Endometrial microvascular endothelial cells (primary cell): ENCODE data around the gene MARCHF9. TPM values are rescaled to one million over a fixed set of nuclear protein-coding genes. Genes with fewer than 3 reads are reported as not detected.

Experiments used
- in situ Hi-C: cut with HindIII; loops from 2 replicates; pipeline ENCODE4 v1.10.0; 2017; ENCODE audit warnings: low sequenced_read_pairs, low pct_unique_long_range_greater_than_20kb; ENCODE audit errors: inconsistent ontology term
- total RNA-seq: library from RNA; depleted of rRNA; stranded (reverse); fragments of >200 nt; gene quantifications from one replicate; pipeline ENCODE4 v1.2.3, GENCODE V29; 2015; ENCODE audit errors: inconsistent ontology term

The MARCHF9 gene
- total RNA-seq, 1 donor from 2014 or later = 0.37 TPM

- in situ Hi-C loops = no loop called here
Measured at GRCh38 chr12:57749061-57749460, 5.8 kb upstream of the MARCHF9 start.

- in situ Hi-C loops = no loop called here
Measured at GRCh38 chr12:57750561-57751431, 4.1 kb upstream of the MARCHF9 start.

- in situ Hi-C loops = no loop called here
Measured at GRCh38 chr12:57751432-57751787, 3.5 kb upstream of the MARCHF9 start.

DNA sequence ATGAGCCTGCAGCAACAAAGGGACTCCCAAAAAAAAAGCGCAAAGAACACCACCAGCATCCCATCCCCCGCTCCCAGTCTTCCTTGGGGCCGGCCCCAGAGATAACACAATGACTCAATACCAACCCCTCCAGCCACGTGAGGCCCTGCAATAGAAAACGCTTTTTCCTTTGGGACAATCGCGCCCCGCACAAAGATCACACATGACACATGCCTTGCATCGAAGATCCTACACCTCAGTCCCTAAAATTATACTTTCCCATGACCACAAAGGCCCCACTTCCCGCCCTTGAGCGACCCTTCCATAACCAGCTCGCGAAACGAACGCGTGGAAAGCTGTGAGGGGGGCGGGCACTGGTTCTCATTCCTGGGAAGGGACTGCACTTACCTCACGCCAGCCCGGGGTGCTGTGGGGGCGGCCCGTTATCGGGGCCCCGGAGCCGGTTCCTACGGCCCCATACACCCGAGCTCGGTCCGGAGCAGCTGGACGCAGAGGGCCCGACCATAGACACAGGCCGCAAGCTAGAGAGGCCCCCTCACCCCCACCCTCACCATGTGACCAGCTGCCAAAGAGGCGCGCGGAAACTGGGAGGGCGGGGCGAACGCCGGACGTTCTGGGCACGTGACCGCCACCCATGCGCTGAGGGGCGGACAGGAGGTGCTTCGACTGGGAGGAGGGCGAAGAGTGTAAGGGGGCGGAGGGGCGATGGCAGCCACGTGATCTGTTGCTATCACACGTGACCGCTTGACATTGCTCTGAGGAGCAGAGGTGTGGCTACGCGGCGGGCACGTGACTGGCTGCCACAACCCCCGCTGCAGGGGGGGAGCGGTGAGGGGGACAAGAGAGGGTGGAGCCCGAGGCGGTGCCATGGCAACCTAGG is 2.9 kb upstream of the MARCHF9 start, which contains the start of gene CDK4:
Gene CDK4 (minus strand): TSS at position 523 of the 880 bp plus-strand sequence. CDS start 593 bp downstream, outside the sequence.
- in situ Hi-C loops = no loop called here

GRCh38 chr12:57752668-57753000 is 2.3 kb upstream of the MARCHF9 start:
- in situ Hi-C loops = no loop called here

GRCh38 chr12:57753756-57754337 is 1.1 kb upstream of the MARCHF9 start:
- in situ Hi-C loops = no loop called here

GRCh38 chr12:57755194-57755453 is 221 bp downstream of the MARCHF9 start:
- in situ Hi-C loops = no loop called here

DNA sequence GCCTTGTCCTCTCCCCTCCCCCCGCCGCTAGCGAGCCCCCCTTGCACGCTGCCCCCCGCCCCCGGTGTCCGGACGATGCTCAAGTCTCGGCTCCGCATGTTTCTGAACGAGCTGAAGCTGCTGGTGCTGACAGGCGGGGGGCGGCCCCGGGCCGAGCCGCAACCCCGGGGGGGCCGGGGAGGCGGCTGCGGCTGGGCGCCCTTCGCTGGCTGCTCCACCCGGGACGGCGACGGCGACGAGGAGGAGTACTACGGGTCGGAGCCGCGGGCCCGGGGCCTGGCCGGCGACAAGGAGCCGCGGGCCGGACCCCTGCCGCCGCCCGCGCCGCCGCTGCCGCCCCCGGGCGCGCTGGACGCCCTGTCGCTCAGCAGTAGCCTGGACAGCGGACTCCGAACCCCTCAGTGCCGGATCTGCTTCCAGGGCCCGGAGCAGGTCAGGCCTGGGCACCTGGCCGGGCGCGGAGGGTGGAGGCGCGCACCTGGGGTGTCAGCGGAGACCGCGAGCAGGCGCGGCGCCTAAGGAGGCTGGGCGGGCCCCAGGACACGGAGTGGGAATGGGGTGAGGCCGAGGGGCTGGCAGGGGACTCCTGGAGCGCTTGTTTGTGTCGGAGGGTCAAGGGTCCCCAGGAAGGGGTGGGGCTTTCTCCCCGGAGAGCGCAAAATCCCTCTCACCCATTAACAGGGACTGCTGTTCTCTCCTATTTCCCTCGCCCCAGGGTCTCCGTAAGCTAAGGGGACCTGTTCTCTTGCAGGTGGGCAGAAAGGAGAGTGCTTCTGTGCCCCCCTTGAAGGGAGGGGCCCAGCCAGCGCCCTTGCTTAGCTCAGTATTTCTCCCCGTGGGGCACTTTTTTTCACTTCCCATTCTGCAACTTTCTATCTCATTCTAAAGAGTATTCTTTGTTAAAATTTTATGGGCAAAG is 810 bp downstream of the MARCHF9 start:
- in situ Hi-C loops = no loop called here

DNA sequence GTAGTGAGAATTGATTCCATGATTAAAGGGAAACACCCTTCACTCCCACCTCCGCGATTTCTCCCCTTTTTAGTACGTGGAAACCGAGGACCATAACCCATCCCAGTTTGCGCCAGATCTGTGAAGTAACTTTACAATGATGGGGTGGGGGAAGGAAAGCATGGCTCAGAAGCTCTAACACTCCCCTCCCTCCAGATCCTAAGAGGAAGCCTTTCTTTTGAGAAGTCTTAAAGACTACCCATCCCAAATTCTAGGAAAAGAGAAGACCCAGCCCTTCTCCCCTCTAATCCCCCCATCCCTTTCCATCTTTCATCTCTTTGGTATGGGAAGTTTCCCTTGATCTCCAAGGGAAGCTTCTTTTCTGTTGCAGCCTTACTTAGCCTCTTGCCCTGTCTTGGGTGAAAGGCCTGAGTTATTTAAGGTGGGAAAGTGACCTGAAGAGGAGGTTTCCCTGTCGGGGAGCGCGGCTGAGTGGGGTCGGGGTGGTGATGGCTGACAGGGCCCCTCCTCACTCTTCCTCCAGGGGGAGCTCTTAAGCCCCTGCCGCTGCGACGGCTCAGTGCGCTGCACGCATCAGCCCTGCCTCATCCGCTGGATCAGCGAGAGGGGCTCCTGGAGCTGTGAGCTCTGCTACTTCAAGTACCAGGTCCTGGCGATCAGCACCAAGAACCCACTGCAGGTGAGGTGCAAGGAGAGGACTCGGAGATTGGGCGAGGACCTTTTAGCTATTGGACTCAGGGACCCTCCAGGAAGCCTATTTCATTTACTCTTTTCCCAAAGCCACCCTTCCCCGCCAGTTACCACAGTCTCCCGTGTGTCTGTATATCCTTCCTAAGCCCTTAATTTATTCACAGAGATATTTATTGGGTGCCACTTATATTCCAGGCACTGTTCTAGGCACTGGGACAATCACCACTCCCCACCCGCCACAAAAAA is 1.8 kb downstream of the MARCHF9 start:
- in situ Hi-C loops = no loop called here

DNA sequence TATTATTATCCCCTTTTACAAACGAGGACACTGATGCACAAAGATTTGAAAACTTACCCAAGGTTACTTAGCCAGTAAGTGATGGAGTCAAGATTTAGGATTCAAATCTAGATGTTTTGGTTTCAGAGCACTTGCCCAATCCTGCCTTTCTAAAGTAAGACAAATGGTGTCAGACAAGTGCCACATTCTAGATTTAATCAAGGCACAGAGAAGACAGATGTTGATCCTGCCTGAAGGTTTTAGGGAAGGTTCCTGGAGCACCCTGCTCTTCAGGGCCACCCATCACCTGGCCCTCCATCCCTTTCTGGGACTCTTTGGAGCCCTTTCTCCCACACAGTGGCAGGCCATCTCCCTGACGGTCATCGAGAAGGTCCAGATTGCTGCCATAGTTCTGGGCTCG is 2.9 kb downstream of the MARCHF9 start:
- in situ Hi-C loops = no loop called here

DNA sequence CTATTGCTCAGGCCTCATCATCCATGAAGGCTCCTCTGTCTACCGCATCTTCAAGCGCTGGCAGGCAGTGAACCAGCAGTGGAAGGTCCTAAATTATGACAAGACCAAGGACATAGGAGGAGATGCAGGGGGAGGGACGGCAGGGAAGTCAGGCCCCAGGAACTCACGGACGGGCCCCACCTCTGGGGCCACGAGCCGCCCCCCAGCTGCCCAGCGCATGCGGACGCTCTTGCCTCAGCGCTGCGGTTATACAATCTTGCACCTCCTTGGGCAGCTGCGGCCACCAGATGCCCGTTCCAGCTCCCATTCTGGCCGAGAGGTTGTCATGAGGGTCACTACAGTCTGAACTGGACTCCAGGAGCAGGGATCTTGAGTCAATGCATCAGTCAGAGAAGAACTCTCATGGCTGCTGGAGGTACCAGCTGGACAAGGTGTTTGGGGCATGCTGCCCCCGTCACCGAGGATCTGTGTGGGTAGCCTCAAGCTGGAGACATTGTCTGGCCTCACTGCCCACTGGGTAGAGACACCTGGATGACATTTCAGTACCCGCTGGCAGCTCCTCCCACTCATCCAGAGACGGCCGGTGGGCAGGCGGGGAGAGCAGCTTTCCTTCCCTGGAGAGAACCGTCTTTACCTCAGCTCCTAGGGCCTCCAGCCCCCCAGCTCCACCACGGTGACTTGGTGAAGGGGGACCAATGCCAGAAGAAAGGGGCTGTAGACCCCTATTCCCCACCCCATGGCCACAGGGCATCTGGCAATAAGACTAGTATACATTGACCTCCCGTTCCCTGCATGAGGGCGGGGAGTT is 3.9 kb downstream of the MARCHF9 start:
- in situ Hi-C loops = no loop called here

GRCh38 chr12:57759360-57759980 is 4.6 kb downstream of the MARCHF9 start:
- in situ Hi-C loops = no loop called here

- in situ Hi-C loops = no loop called here
Measured at GRCh38 chr12:57760347-57760982, 5.6 kb downstream of the MARCHF9 start.

GRCh38 chr12:57761391-57761998 is 6.6 kb downstream of the MARCHF9 start:
- in situ Hi-C loops = no loop called here

- in situ Hi-C loops = no loop called here
Measured at GRCh38 chr12:57762463-57762862, 7.6 kb downstream of the MARCHF9 start.
